Karpas-422 (cell line): ENCODE data around the gene NDUFS8. TPM values are rescaled to one million over a fixed set of nuclear protein-coding genes. Genes with fewer than 3 reads are reported as not detected.

ENCODE experiments used
- DNase-seq: peaks from one replicate; pipeline ENCODE4 v3.0.0-alpha.2; 2015
- H2AFZ ChIP-seq: fragments of 200-600 bp; sonication (generic); 2 replicates; pipeline ENCODE4 v1.6.1; 2014; ENCODE audit warnings: antibody characterized with exemption, low read length, mixed read lengths
- H3K27ac ChIP-seq: fragments of 200-600 bp; sonication (generic); 2 replicates; pipeline ENCODE4 v1.5.1; 2014; ENCODE audit warnings: mild to moderate bottlenecking, low read length, moderate library complexity
- H3K27me3 ChIP-seq: fragments of 200-600 bp; sonication (generic); 2 replicates; pipeline ENCODE4 v1.6.1; 2014; ENCODE audit warnings: low read length, mixed read lengths
- H3K36me3 ChIP-seq: fragments of 200-600 bp; sonication (generic); 2 replicates; pipeline ENCODE4 v1.6.1; 2014; ENCODE audit warnings: low read length, mixed read lengths; ENCODE audit not compliant: insufficient read depth
- H3K4me1 ChIP-seq: fragments of 200-600 bp; sonication (generic); 2 replicates; pipeline ENCODE4 v1.6.1; 2014; ENCODE audit warnings: mild to moderate bottlenecking, low read length, mixed read lengths
- H3K4me2 ChIP-seq: fragments of 200-600 bp; sonication (generic); 2 replicates; pipeline ENCODE4 v1.6.1; 2014; ENCODE audit warnings: low read length, low read depth, mild to moderate bottlenecking; ENCODE audit not compliant: poor library complexity, severe bottlenecking
- H3K4me3 ChIP-seq: fragments of 200-600 bp; sonication (generic); 2 replicates; pipeline ENCODE4 v1.5.1; 2014; ENCODE audit warnings: mild to moderate bottlenecking, antibody characterized with exemption, low read length, mixed read lengths
- H3K79me2 ChIP-seq: fragments of 200-600 bp; sonication (generic); 2 replicates; pipeline ENCODE4 v1.6.1; 2014; ENCODE audit warnings: mild to moderate bottlenecking, low read length, mixed read lengths
- H3K9ac ChIP-seq: fragments of 200-600 bp; sonication (generic); 2 replicates; pipeline ENCODE4 v1.6.0; 2014; ENCODE audit warnings: low read length
- H3K9me2 ChIP-seq: fragments of 200-600 bp; sonication (generic), shearing (Covaris generic); replicated peaks from 2 replicates; pipeline ENCODE4 v1.6.0; 2014; ENCODE audit warnings: mild to moderate bottlenecking, low read length, moderate library complexity; ENCODE audit not compliant: insufficient read depth
- H3K9me3 ChIP-seq: fragments of 300-700, 200-600 bp; sonication (generic); 2 replicates; pipeline ENCODE4 v1.6.1; 2014; ENCODE audit warnings: low read length, mixed read lengths
- H4K20me1 ChIP-seq: fragments of 200-600 bp; sonication (generic); 2 replicates; pipeline ENCODE4 v1.6.1; 2014; ENCODE audit warnings: mild to moderate bottlenecking, antibody characterized with exemption, low read length, low read depth; ENCODE audit not compliant: insufficient read depth
- total RNA-seq: library from RNA; depleted of rRNA; stranded (reverse); fragments of >200 nt; shearing (Covaris generic); gene quantifications from 2 replicates; pipeline ENCODE4 v1.2.3, GENCODE V29; 2014; ENCODE audit warnings: low replicate concordance

The NDUFS8 gene
- total RNA-seq, 1 experiment from 2014 or later = 159 TPM

GRCh38 chr11:68040957-68041591 is 10.6 kb downstream of the NDUFS8 start:
- H3K4me2 ChIP-seq = peak overlapping the region; percentile 72
- H3K27ac ChIP-seq = peak overlapping the region; percentile 81
- H3K9me2 ChIP-seq = no peaks in the 10 kb centered on the region
- H3K4me3 ChIP-seq = peak overlapping the region; percentile 71
- DNase-seq = no peak
- no peaks in the 10 kb centered on the region for H4K20me1 ChIP-seq
- H2AFZ ChIP-seq = no peak overlapping the region
- H3K9me3 ChIP-seq = no peaks in the 10 kb centered on the region
- peaks cover 40% of the 10 kb centered on the region for H3K4me1 ChIP-seq
- no peaks in the 10 kb centered on the region for H3K27me3 ChIP-seq
- H3K79me2 ChIP-seq = peaks cover 9% of the 10 kb centered on the region; the same call in 1 of the 2 replicates
- H3K36me3 ChIP-seq = no peaks in the 10 kb centered on the region
- H3K9ac ChIP-seq = peak overlapping the region; percentile 72

GRCh38 chr11:68041617-68042218 is 11.2 kb downstream of the NDUFS8 start:
- no peak overlapping the region for H3K4me3 ChIP-seq
- peaks cover 9% of the 10 kb centered on the region; the same call in 1 of the 2 replicates for H3K79me2 ChIP-seq
- no peaks in the 10 kb centered on the region for H3K36me3 ChIP-seq
- no peaks in the 10 kb centered on the region for H3K9me3 ChIP-seq
- peak overlapping the region; percentile 72; the same call in 1 of the 2 replicates for H3K9ac ChIP-seq
- peak overlapping the region; percentile 81 for H3K27ac ChIP-seq
- no peak overlapping the region for H3K4me2 ChIP-seq
- H3K27me3 ChIP-seq = no peaks in the 10 kb centered on the region
- no peaks in the 10 kb centered on the region for H3K9me2 ChIP-seq
- no peak overlapping the region for H2AFZ ChIP-seq
- DNase-seq = no peak
- H4K20me1 ChIP-seq = no peaks in the 10 kb centered on the region; the same call in 1 of the 2 replicates
- peaks cover 40% of the 10 kb centered on the region for H3K4me1 ChIP-seq

DNA sequence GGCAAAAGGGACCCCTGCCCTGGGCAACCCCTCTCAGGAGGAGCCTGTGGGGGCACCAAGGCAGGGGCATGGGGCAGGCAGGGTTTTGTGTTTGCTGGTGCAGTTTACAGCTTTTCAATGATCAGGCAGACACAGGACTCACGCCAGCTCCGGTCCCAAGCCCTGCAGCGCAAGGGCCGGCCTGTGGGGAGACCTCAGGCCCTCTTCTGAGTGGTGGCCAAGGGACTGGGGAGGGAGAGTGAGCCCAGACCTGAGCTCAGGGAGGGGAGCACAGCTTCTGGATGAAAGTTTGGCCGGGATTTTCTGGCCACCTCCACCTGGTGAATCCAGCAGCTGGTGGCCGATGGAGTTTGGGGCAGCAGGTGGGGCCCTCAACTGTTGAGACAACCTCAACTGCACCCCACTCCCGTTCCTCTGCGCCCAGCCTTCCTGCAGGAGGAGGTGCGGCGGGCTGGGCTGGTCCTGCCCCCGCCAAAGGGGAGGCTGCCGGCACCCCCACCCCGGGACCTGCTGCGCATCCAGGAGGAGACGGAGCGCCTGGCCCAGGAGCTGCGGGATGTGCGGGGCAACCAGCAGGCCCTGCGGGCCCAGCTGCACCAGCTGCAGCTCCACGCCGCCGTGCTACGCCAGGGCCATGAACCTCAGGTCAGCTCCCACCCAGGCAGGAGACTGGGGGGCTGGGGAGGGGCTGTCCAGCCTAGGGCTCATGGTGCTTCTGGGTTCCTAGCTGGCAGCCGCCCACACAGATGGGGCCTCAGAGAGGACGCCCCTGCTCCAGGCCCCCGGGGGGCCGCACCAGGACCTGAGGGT is 11.9 kb downstream of the NDUFS8 start:
- Histone ChIP-seq H3K4me1 (peaks cover 40% of the 10 kb centered on the region), H3K27me3 (no peaks in the 10 kb centered on the region), H3K4me2 (no peak overlapping the region), H2AFZ (no peak overlapping the region), H3K27ac (no peak overlapping the region), H3K79me2 (peaks cover 9% of the 10 kb centered on the region; the same call in 1 of the 2 replicates), H3K9ac (no peak overlapping the region), H4K20me1 (no peaks in the 10 kb centered on the region; the same call in 1 of the 2 replicates), H3K4me3 (no peak overlapping the region), H3K36me3 (no peaks in the 10 kb centered on the region), H3K9me3 (no peaks in the 10 kb centered on the region), H3K9me2 (no peaks in the 10 kb centered on the region)
- DNase-seq = no peak

GRCh38 chr11:68043029-68043348 is 12.5 kb downstream of the NDUFS8 start:
- H3K4me3 ChIP-seq = no peak overlapping the region
- no peaks in the 10 kb centered on the region for H3K9me2 ChIP-seq
- no peak overlapping the region for H2AFZ ChIP-seq
- peaks cover 39% of the 10 kb centered on the region for H3K4me1 ChIP-seq
- no peaks in the 10 kb centered on the region for H3K36me3 ChIP-seq
- peaks cover 9% of the 10 kb centered on the region; the same call in 1 of the 2 replicates for H3K79me2 ChIP-seq
- DNase-seq = no peak
- no peak overlapping the region for H3K4me2 ChIP-seq
- H3K27me3 ChIP-seq = no peaks in the 10 kb centered on the region
- no peaks in the 10 kb centered on the region for H3K9me3 ChIP-seq
- H4K20me1 ChIP-seq = no peaks in the 10 kb centered on the region; the same call in 1 of the 2 replicates
- no peak overlapping the region for H3K27ac ChIP-seq
- H3K9ac ChIP-seq = no peak overlapping the region

DNA sequence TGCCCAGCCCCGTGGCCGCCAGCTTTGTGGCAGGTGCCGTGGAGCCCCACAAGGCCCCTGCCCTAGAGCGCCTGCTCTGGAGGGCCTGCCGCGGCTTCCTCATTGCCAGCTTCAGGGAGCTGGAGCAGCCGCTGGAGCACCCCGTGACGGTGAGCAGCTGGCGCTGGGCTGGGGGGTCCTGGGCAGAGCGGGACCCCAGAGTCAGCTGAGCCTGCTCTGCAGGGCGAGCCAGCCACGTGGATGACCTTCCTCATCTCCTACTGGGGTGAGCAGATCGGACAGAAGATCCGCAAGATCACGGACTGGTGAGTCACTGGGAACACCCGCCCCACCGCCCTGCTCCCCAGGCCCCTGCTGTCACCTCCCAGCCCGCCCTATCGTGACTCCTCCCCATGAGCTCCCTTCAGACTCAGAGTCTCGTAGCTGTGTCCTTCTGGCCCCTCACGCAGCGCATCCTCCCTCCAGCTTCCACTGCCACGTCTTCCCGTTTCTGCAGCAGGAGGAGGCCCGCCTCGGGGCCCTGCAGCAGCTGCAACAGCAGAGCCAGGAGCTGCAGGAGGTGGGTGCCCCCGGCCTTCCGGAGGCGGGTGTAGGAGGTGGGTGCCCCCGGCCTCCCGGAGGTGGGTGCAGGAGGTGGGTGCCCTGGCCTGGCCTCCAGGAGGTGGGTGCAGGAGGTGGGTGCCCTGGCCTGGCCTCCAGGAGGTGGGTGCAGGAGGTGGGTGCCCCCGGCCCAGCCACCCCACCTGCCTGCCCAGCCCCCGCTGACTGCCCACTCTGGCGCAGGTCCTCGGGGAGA is 13.1 kb downstream of the NDUFS8 start:
- no peak for DNase-seq
- no peaks in the 10 kb centered on the region for H3K9me3 ChIP-seq
- no peak overlapping the region for H3K27ac ChIP-seq
- H3K79me2 ChIP-seq = peaks cover 9% of the 10 kb centered on the region; the same call in 1 of the 2 replicates
- H3K27me3 ChIP-seq = no peaks in the 10 kb centered on the region
- no peak overlapping the region for H3K4me2 ChIP-seq
- H3K9ac ChIP-seq = no peak overlapping the region
- no peak overlapping the region for H3K4me3 ChIP-seq
- H4K20me1 ChIP-seq = no peaks in the 10 kb centered on the region; the same call in 1 of the 2 replicates
- H3K36me3 ChIP-seq = no peaks in the 10 kb centered on the region
- H3K9me2 ChIP-seq = no peaks in the 10 kb centered on the region
- no peak overlapping the region for H2AFZ ChIP-seq
- peaks cover 33% of the 10 kb centered on the region for H3K4me1 ChIP-seq

GRCh38 chr11:68044145-68044813 is 13.8 kb downstream of the NDUFS8 start:
- Histone ChIP-seq H2AFZ (no peak overlapping the region), H3K9ac (no peak overlapping the region), H3K4me1 (peaks cover 26% of the 10 kb centered on the region), H3K27me3 (no peaks in the 10 kb centered on the region), H3K9me3 (no peaks in the 10 kb centered on the region), H3K9me2 (no peaks in the 10 kb centered on the region), H3K36me3 (no peaks in the 10 kb centered on the region), H3K4me2 (no peak overlapping the region), H3K79me2 (peaks cover 8% of the 10 kb centered on the region; the same call in 1 of the 2 replicates), H4K20me1 (no peaks in the 10 kb centered on the region; the same call in 1 of the 2 replicates), H3K4me3 (no peak overlapping the region), H3K27ac (no peak overlapping the region)
- DNase-seq = no peak

- no peak overlapping the region for H3K27ac ChIP-seq
- no peak overlapping the region for H3K4me2 ChIP-seq
- H3K9me2 ChIP-seq = no peaks in the 10 kb centered on the region
- H3K36me3 ChIP-seq = no peaks in the 10 kb centered on the region
- peaks cover 19% of the 10 kb centered on the region for H3K4me1 ChIP-seq
- H3K79me2 ChIP-seq = peaks cover 3% of the 10 kb centered on the region; the same call in 1 of the 2 replicates
- H3K9me3 ChIP-seq = no peaks in the 10 kb centered on the region
- no peak for DNase-seq
- H4K20me1 ChIP-seq = no peaks in the 10 kb centered on the region; the same call in 1 of the 2 replicates
- no peak overlapping the region for H3K4me3 ChIP-seq
- H3K27me3 ChIP-seq = no peaks in the 10 kb centered on the region
- H2AFZ ChIP-seq = no peak overlapping the region
- no peak overlapping the region for H3K9ac ChIP-seq
Measured at GRCh38 chr11:68044898-68045351, 14.4 kb downstream of the NDUFS8 start.
